ENCODE results near the gene POLR2H. TPM values are rescaled to one million over a fixed set of nuclear protein-coding genes. Genes with fewer than 3 reads are reported as not detected.
A peak's percentile ranks its signal among the peaks of the same experiment; 100 is the strongest.

Gene POLR2H
- total RNA-seq, 1 donor from 2014 or later, result 57.8 TPM

DNA sequence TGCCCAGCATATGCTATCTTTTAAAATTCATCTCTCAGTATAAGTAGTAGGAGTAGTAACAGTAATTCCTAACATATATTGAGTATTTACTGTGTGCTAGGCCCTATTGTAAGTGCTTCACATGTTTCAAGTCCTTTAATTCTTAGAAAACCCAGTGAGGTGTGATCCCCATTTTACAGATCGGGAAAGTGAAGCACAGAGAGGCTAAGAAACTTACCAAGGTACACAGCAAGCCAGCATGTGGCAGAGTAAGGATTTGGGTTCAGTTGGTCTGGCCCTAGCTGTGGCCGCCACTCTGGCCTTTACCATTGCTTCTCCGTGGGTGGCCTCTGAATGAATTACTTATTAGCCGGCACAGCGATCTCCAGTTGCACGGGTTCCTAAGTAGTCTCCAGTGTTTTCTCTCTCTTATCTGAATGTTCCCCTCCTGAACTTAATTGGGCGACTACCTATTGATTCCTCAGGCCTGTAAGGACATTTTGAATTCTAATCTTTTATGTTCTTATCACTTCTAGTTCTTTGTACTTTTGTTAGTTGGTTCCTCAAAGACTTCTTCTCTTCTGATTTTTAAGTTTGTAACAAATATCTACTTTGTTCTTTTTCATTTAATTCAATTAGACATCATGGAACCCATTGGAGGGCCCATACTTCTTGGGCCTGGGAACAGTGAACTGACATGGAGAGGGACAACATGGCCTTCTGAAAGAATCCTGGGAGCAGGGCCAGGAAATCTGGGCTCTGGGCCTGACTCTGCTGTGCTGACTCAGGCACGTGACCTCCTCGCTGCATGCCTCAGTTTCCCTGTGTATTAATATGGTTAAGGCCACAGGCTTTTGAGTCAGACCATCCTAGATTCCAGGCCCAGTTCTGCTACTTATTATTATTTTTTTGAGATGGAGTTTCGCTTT lies 11.7 kb upstream of the POLR2H start:
- intact Hi-C loops (cut with DNase I), result no loop called here
- ATAC-seq, result no peak
- no peak for DNase-seq (ENCODE audit: low spot score)

DNA sequence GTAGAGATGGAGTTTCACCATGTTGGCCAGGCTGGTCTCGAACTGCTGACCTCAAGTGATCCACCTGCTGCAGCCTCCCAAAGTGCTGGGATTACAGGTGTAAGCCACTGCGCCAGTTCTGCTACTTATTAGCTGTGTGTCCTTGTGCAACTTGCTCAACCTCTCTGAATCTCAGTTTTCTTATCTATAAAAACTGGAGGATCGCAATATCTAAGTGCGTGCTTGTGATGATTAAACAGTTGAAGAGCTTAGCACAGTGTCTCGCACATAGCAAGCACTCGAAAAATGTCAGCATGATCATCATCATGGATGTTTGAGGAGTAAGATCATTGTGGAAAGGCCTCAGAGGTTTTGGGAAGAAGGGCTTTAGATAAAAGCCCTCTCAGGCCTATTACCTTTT lies 10.9 kb upstream of the POLR2H start:
- ATAC-seq, result no peak
- intact Hi-C loops (cut with DNase I), result no loop called here

DNA sequence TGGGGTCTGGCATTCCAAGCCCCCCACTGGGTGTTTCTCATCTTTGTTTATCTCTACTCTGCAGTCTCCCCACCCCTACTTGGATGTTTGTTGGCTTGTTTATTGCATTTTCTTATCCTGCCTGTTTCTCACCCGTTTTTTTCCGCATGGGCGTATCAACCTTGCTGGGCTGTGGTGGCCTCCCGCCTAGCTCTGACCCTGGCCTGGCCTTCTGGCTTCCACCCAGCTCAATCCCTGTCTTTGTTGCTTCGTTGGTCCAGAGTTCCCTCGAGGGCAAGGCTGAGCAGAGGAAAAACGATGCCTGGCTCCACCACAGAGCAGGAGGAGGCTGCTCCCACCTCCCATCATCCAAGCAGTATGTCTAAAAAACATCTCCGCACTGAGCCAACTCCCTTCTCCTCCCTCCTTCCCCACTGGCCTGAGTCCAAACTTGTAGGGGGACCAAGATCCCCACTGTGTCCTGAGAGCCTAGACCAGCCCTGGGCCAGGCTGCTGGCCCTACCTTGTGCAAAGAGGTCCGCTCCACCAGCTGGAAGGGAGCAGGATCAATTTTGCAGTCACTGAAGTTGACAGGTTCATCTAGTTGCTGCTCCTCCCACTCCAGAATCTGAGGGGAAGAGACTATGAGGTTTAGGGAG lies 9.9 kb upstream of the POLR2H start:
- intact Hi-C loops (cut with DNase I), result no loop called here
- DNase-seq (ENCODE audit: low spot score), result no peak
- ATAC-seq, result peak; percentile 29

More for the DNA sequence above, 10.9 kb upstream of the POLR2H start:
- no peak for DNase-seq (ENCODE audit: low spot score)

DNA sequence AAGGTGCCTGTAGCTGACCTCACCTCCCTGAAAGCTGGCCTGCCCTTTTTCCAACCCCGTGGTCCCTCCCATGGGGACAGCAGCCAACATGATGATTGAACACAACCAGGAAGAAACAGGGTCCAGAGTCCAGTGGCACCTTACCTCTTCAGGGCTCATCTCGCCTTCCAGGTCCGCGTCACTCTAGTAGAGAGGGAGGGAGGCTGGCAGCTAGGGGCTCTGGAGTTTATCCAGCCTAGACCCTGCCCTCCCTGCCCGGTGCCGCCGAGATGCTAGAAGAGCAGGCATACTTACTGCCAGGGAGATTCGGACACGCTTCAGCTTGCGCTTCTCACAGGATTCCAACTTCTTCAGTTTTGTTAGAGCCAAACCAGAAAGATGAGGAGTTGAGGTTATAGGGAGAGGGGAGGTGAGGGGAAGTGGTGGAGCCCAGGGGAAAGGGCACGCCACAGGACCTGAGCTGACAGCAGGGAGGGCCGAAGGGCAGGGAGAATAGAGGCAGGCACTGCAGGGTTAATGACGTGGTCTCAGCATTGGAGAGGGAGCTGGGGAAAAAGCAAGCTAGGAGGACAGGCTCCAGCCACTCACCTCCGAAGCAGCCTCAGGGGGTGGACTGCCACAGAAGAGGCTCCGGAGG lies 9.2 kb upstream of the POLR2H start:
- ATAC-seq, result peak; percentile 16
- intact Hi-C loops (cut with DNase I), result no loop called here
- DNase-seq (ENCODE audit: low spot score), result no peak

DNA sequence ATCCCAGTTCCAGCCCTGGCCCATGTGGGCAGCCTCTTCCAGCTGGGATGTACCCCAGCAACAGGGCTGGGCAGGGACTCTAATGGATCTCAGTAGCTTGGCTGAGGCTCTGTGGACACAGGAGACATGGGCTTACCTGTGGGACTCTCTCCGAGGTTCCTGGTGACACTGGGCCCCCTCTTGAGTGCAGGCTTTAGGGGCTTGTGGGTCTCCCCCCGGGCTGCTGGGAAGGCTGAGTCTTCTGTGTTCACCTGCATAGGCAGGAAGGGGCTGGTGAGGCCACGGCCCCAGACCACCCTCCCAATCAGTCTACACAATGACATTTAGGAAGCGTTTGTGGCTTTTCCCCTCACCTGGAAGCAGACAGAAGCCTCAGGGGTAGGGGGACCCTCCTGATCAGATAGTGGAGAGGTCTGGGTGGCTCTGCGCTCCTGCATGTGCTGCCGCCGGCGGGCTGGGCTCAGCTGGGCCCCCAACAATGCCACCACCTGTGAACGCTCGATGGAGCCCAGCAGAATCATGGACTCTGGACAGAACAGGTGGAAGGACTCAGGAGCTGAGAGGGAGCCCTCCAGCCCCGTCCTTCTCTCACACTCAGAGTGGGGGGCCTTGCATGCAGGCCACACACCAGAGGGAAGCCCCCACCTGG lies 8.5 kb upstream of the POLR2H start:
- intact Hi-C loops (cut with DNase I), result no loop called here
- ATAC-seq (no peak), DNase-seq (ENCODE audit: low spot score) (no peak)

DNA sequence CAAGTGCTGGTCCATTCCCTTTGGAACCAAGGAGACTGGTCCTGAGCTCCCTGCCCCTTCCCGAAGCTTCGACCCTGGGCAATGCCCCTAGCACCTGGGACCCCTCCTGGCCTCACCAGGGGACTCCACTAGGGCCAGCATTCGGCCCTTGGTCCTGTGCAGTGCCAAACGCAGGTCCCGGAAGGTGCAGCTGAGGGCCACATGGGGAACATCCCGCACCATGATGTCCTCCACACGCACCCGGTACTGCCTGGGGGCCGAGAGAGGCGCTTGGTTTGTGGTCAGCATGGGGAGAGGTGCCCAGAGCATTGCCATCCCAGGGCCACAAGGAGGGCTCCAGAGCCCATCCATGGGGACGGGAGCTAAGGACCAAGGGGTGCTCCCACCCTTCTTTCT lies 8.0 kb upstream of the POLR2H start:
- ATAC-seq (no peak), DNase-seq (ENCODE audit: low spot score) (no peak)
- intact Hi-C loops (cut with DNase I), result no loop called here

DNA sequence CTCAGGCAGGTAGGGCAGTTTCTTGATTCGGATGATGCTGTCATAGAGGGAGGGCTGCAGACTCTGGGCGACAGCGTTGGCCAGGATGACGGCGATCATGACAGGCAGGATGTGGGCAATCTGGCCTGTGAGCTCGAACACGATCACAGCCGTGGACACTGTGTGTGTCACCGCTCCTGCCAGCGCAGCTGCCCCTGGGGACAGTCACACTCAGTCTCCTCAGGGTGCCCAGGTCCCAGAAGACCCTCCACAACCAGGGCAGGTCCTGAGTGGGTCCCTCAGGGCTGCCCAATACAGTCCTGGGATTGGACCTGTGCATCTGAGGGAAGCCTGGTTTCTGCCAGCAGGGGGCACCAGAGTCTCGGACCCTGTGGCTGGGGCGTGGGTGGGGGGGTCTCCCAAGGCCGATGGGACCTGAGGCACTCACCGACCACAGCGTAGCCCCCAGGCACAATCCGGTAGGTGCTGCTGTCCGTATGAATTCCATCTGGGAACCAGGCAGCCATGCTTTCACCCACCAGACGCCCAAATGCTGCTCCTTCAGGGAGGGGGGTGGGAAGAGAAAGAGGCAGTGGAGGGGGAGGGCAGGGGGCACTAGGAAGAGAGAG lies 7.3 kb upstream of the POLR2H start:
- peak; percentile 42 for ATAC-seq
- intact Hi-C loops (cut with DNase I), result no loop called here
- no peak for DNase-seq (ENCODE audit: low spot score)

DNA sequence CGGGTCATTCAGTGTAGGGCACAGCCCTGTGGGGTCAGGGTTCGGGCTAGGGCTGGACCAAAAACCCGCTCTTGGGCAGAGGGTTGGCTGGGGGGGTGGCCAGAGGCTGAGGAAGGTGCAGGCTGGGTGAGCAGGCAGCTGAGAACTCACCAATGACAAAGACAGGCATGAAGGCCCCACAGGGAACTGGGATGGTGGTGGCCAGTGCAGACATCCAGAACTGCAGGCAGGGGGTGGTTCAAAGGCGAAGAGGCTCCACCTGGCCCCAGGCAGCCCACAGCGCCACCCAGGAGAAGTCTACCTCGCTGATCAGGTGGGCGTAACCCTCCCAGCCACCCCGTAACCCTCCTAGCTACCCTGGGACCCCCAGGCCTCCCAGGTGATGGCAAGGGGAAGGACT lies 6.8 kb upstream of the POLR2H start:
- ATAC-seq (no peak), DNase-seq (ENCODE audit: low spot score) (no peak)
- intact Hi-C loops (cut with DNase I), result no loop called here

DNA sequence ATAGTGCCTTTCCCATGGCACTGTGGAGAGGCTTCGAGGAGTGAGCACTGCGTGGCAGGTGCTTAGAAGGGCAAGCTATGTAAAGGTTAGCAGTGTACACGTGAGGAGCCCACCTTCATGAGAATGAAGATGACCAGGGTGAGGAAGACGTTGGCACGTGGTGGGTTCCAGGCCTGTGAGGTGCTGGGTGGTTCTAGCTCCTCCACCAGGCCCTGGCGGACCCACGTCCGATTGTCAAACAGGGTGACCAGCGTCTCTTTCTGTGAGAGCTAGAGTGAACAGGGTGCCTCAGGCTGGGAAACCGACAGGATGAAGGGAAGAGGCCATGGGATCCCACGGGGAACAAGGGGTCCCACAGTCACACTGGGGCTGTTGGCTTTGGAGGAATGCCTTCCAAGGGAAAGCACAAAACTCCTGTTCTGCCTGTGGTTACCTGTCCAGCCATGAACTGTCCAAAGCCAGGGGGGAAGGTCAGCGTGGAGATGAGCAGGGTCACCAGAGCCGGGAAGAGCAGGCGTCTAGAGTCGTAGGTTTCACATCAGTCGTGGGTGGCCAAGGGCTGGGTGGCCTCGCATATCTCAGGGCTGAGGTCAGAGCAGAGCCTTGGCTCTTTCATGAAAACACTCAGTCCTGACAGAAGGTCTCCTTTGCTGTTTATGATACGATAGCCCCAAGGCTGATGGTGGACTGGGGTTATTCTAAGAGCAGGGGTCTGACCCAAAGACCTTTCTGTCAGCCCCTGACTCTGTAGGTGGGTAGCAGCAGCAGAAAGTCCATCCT lies 6.1 kb upstream of the POLR2H start:
- DNase-seq (ENCODE audit: low spot score) (no peak), ATAC-seq (peak; percentile 44)
- intact Hi-C loops (cut with DNase I), result no loop called here

DNA sequence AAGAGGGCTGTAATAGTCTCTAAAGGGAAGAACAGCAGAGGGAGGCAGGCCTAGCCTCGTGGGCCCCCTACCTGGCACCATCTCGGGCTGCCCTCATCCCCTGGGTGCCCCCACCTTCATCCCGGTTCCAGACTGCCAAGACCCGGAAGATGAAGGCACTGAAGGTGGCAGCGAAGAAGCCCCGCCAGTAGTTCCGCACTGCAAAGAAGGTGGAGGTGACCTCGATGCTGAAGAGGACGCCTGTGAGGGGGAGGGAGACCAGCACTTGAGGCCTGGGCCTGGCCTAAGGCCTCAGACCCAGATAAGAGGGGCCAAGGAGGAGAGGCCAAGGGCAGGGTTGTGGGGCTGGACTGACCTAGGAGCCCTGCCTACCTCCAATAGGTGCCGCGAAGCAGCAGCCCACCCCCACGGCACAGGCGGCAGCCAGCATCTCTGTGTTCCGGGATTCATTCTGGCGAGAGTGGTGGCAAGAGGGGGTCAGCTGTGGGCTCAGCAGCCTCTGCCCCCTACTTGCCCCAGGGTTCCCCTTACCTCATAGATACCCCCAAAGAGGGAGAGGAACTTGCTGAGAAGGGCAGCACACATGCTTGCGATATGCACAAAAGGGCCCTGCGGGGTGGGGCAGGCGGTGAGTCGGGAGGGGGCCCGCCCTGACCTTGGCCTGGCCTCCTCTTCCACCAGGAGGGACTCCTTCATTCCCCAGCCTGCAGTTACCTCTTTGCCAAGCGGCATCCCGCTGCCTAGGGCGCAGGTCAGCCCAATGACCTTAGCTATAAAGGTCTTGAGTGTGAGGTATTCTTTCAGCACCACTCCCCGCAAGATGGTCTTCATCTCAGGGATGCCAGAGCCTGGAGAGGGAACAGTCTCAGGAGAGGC lies 4.0 kb upstream of the POLR2H start:
- no peak for DNase-seq (ENCODE audit: low spot score)
- intact Hi-C loops (cut with DNase I), result no loop called here
- ATAC-seq, result no peak

DNA sequence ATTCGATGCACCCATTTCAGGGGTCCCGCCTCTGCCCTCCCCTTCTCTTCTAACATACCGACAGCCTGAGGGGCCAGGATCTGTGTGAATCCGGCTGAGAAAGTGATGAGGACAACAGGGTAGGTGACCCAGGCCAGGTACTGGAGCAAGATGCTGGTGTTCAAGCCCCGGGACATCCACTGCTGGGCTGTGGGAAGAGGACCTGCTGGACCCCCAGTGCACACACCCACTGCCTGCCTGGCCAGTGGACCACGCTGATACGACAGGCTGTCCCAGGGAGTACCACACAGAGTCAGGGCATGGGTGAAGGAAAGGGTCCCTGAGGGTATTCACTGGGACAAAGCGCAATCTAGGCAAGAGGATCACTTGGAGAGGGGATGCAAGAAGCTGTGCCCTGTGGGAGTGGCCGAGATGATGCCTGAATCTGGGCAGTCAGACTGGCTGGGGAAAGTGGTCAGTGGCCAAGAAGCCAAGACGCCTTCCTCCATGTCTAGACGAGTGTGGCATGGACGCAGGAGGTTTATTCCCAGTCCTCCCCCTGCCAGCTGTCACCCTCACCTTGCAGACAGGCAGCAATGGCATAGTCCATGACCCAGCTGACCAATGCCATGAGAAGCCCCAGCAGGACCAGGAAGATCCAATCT lies 3.3 kb upstream of the POLR2H start:
- no peak for DNase-seq (ENCODE audit: low spot score)
- intact Hi-C loops (cut with DNase I), result no loop called here
- no peak for ATAC-seq

DNA sequence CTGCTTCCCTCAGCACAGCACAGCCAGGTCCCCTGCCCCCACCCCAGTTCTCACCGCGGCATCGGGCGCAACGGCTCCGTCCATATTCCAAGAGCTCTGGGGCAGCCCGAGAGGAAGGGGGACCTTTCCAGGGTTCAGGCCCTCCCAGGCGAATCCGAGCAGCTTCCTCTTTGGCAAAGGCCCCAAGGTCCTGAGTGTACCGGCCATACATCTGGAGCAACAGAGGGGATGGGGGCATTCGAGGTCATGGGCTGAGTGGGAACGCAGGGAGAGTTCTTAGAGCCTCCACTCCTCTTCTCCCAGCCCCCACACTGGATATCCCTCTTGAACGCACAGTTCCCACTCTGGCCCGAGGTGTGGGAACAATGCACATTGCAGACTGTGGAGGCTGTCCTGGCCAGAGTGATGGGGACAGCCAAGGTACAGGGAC lies 2.6 kb upstream of the POLR2H start:
- DNase-seq (ENCODE audit: low spot score) (no peak), ATAC-seq (no peak)
- intact Hi-C loops (cut with DNase I), result no loop called here

DNA sequence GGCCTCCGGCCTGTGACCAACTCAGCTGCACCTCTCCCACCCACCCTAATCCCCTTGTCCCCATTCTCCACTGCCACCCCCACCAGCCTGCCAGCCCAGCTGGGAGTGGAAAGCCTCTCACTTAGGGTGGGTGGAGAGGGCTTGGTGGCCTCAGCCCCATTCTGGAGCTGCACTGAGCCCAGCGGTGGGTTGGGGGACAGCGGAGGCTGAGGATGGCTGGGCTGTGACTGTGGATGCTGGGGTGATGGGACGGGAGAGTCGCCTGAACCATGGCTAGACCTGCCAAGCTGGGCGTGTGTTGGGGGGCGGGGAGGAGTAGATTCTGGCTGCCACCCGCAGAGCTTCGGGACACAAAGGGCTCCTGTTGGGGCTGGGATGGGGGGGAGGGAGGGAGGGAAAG lies 1.9 kb upstream of the POLR2H start:
- DNase-seq (ENCODE audit: low spot score), result no peak
- intact Hi-C loops (cut with DNase I), result no loop called here
- ATAC-seq, result no peak

DNA sequence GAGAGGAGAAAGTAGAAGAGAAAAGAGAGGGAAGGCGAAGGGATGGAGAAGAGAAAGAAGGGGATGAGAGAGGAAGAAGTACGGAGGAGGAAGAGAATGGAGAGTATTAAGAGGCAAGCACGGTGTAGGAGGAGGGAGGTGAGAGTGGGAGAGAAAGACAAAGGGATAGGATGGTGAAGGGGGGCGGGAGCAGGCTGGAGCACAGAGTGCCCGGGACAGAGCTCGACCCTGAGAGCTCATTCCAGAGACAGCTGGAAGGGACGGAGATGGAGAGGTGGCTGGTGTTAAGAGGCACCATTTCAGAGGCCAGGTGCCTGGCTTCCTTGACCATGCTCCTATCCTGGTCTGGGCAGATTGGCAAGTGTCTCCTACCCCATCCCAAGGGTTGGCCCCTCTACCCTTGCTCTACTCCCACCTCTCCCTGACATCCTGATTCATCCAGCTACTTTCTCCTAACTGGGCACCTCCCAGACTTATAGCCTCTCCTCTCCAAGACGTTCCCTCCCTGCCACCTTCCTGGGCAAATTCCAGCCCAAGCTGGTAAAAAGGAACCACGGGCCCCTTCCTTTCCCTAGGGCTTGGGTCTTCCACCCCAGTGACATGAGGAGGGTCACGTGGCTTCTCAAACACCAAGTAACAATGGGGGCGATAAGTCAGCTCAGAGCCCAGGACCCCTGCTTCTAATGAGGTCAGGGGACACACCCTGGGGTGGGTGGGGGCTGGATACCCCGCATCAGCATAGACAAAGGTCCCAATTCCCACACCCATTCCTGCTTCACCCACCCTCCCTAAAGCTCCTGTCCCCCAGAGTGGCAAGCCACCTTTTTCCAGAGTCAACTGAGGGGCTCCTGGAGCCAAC lies 1.2 kb upstream of the POLR2H start:
- DNase-seq (ENCODE audit: low spot score), result no peak
- no peak for ATAC-seq
- intact Hi-C loops (cut with DNase I), result no loop called here

DNA sequence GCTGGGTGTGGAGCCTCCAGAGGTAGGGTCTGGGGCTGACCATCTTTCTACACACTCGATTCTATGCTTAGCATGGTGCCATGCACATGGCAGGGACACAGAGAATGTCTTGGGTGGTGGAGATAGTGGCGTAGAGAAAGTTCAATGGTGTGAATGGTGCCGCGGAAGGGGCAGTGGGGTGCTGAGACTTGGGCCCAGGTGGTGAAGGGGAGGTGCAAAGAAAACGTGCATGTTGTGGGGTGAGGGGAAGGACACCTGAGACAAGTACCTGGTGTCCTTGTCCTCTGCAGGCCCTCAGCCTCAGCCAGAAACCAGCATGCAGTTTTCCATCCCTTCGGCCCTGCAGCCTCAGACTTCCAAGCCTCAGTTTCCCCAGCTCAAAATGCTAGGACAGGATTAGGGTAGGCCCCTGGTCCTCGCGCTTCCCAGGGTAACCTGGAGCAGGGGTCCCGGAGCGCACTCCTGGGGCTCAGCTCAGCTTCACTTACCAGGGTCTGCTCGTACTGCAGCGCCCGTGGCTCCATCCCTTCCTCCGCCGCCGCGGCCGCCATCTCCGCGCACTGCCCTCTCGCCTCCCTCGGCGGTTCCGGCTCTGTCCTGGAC lies 480 bp upstream of the POLR2H start:
- intact Hi-C loops (cut with DNase I), result no loop called here
- ATAC-seq, result no peak

More for the DNA sequence above, 480 bp upstream of the POLR2H start:
- no peak for DNase-seq (ENCODE audit: low spot score)

Measured in sciatic nerve (tissue), 2 donors.